GM19467 (cell line): ENCODE results near the gene CCDC134.
"Not testable (repeated sequence)": the region's sequence is repeated elsewhere in the genome, so short reads cannot be mapped to it uniquely, and the experiment has no call there.

Source experiments
- ATAC-seq: cut with Tn5 transposase; IDR thresholded peaks from one replicate; pipeline ENCODE4 v1.9.1; 2021; ENCODE audit warnings: mild to moderate bottlenecking, moderate library complexity; ENCODE audit not compliant: unreplicated experiment

The CCDC134 gene

GRCh38 chr22:41822317-41823057 lies 22.0 kb downstream of the CCDC134 start:
- no peak for ATAC-seq

GRCh38 chr22:41823797-41824196 lies 23.3 kb downstream of the CCDC134 start:
- no peak for ATAC-seq

- ATAC-seq = no peak
Measured at GRCh38 chr22:41825376-41825775, 24.9 kb downstream of the CCDC134 start.

GRCh38 chr22:41826021-41826420 lies 25.5 kb downstream of the CCDC134 start:
- no peak for ATAC-seq

- ATAC-seq = no peak
Measured at GRCh38 chr22:41826430-41827383, 26.2 kb downstream of the CCDC134 start.

GRCh38 chr22:41827671-41828070 lies 27.2 kb downstream of the CCDC134 start:
- no peak for ATAC-seq

GRCh38 chr22:41828516-41828915 lies 28.0 kb downstream of the CCDC134 start:
- ATAC-seq = no peak

- no peak for ATAC-seq
Measured at GRCh38 chr22:41830174-41830573, 29.7 kb downstream of the CCDC134 start.

GRCh38 chr22:41831383-41831782 lies 30.9 kb downstream of the CCDC134 start:
- ATAC-seq = no peak

- no peak for ATAC-seq
Measured at GRCh38 chr22:41831828-41832552, 31.5 kb downstream of the CCDC134 start.

GRCh38 chr22:41832553-41833368 lies 32.3 kb downstream of the CCDC134 start, which contains the start of gene SREBF2:
Gene SREBF2, plus strand, starts transcription at chr22:41833105. Its CDS starts 166 bp downstream, at chr22:41833271.
- ATAC-seq = peak; percentile 83

- no peak for ATAC-seq
Measured at GRCh38 chr22:41833369-41834004, 33.0 kb downstream of the CCDC134 start.

GRCh38 chr22:41834005-41834944 lies 33.8 kb downstream of the CCDC134 start:
- ATAC-seq = no peak

- ATAC-seq = not testable (repeated sequence)
Measured at GRCh38 chr22:41835462-41835861, 35.0 kb downstream of the CCDC134 start.

GRCh38 chr22:41836551-41836950 lies 36.1 kb downstream of the CCDC134 start:
- ATAC-seq = no peak

- no peak for ATAC-seq
Measured at GRCh38 chr22:41838842-41839618, 38.6 kb downstream of the CCDC134 start.

- no peak for ATAC-seq
Measured at GRCh38 chr22:41840216-41840615, 39.7 kb downstream of the CCDC134 start.
